PFSK-1 (cell line): ENCODE results near the gene NCOA6.

ENCODE experiments used
- FOXP2 ChIP-seq: optimal IDR thresholded peaks from 2 replicates; pipeline ENCODE3; 2011; ENCODE audit warnings: borderline replicate concordance, control low read depth, inconsistent platforms; ENCODE audit not compliant: insufficient read depth; ENCODE audit errors: extremely low read length, extremely low read depth
- POLR2AphosphoS5 ChIP-seq: IDR thresholded peaks from 2 replicates; pipeline ENCODE4 v1.6.1; 2012; ENCODE audit warnings: low read depth, mild to moderate bottlenecking, control low read depth, low read length, moderate library complexity

GRCh38 chr20:34701405-34702085, 123.9 kb downstream of the NCOA6 start:
- TF ChIP-seq POLR2AphosphoS5 (no peak), FOXP2 (no peak)
